HG02981 (cell line): ENCODE results near the gene PARP16.
"Not testable (repeated sequence)": the region's sequence is repeated elsewhere in the genome, so short reads cannot be mapped to it uniquely, and the experiment has no call there.

Experiments used
- ATAC-seq: cut with Tn5 transposase; IDR thresholded peaks from one replicate; pipeline ENCODE4 v1.9.1; 2021; ENCODE audit warnings: mild to moderate bottlenecking, moderate library complexity; ENCODE audit not compliant: unreplicated experiment

PARP16 gene

GRCh38 chr15:65278480-65278879, 8.2 kb downstream of the PARP16 start:
- ATAC-seq, result no peak

- ATAC-seq, result no peak
These were observed 9.7 kb downstream of the PARP16 start for GRCh38 chr15:65277015-65277414.

GRCh38 chr15:65275728-65276126, 11.0 kb downstream of the PARP16 start:
- ATAC-seq, result no peak

GRCh38 chr15:65275104-65275727, 11.5 kb downstream of the PARP16 start:
- no peak for ATAC-seq

- not testable (repeated sequence) for ATAC-seq
These were observed 15.7 kb downstream of the PARP16 start for GRCh38 chr15:65270811-65271545.

GRCh38 chr15:65268411-65268810, 18.3 kb downstream of the PARP16 start:
- no peak for ATAC-seq

- ATAC-seq, result no peak
These were observed 20.2 kb downstream of the PARP16 start for GRCh38 chr15:65266469-65266868.

- no peak for ATAC-seq
These were observed 21.7 kb downstream of the PARP16 start for GRCh38 chr15:65264863-65265430.

GRCh38 chr15:65263313-65263712, 23.4 kb downstream of the PARP16 start:
- no peak for ATAC-seq

- no peak for ATAC-seq
These were observed 25.7 kb downstream of the PARP16 start for GRCh38 chr15:65260968-65261367.

GRCh38 chr15:65259367-65259797, 27.3 kb downstream of the PARP16 start:
- no peak for ATAC-seq

- ATAC-seq, result no peak
These were observed 28.1 kb downstream of the PARP16 start for GRCh38 chr15:65258375-65259262.

GRCh38 chr15:65255486-65256140, 31.1 kb downstream of the PARP16 start:
- ATAC-seq, result no peak

GRCh38 chr15:65254758-65255157, 31.9 kb downstream of the PARP16 start:
- ATAC-seq, result no peak

- no peak for ATAC-seq
These were observed 32.3 kb downstream of the PARP16 start for GRCh38 chr15:65254356-65254755.

- ATAC-seq, result peak; percentile 60
These were observed 37.0 kb downstream of the PARP16 start for GRCh38 chr15:65249641-65250040.

- ATAC-seq, result no peak
These were observed 38.0 kb downstream of the PARP16 start for GRCh38 chr15:65248511-65249255.

GRCh38 chr15:65246939-65247338, 39.7 kb downstream of the PARP16 start:
- ATAC-seq, result no peak

GRCh38 chr15:65246026-65246714, 40.5 kb downstream of the PARP16 start:
- no peak for ATAC-seq
